HepG2 (cell line): ENCODE results near the gene CD2. TPM values are rescaled to one million over a fixed set of nuclear protein-coding genes. Genes with fewer than 3 reads are reported as not detected.

Experiments
- ATAC-seq: fragments of 200-7000 bp; cut with Tn5 transposase; 3 replicates; pipeline ENCODE4 v1.9.1; 2020; ENCODE audit warnings: mild to moderate bottlenecking, moderate library complexity
- BruUV-seq: library from RNA; stranded (reverse); fragments of 400-500 nt; replicated peaks from 2 replicates; lab custom pipeline; 2021; lab: Mats Ljungman, UMichigan
- CTCF ChIA-PET: fragments of 300-600 bp; formaldehyde crosslinking; extraction: SDS; loops from one replicate; lab custom pipeline; 2021; ENCODE audit warnings: low total read pairs, inconsistent platforms, low intra/inter-chr PET ratio; lab: Yijun Ruan, JAX
- POLR2A ChIA-PET: fragments of 350-600 bp; sonication (Branson Sonifier 250); formaldehyde crosslinking; loops from one replicate; lab custom pipeline; 2020; ENCODE audit warnings: antibody characterized with exemption, inconsistent platforms; lab: Yijun Ruan, JAX
- DNase-seq: peaks from one replicate; pipeline ENCODE4 v3.0.0-alpha.2; 2015; ENCODE audit warnings: low spot score
- FAIRE-seq: peaks from 3 replicates; lab custom pipeline; 2011; peaks lifted over from hg19 to GRCh38; lab: Jason Lieb, UNC
- H2AFZ ChIP-seq: one replicate; pipeline ENCODE4 v1.6.1; 2011; ENCODE audit warnings: low read length, inconsistent platforms
- H3K27ac ChIP-seq: fragments of 300-600 bp; 3 replicates; pipeline ENCODE4 v1.8.0; 2011; ENCODE audit warnings: mixed run types, mild to moderate bottlenecking, mixed read lengths, low read length, inconsistent platforms; ENCODE audit not compliant: insufficient read depth; ENCODE audit errors: extremely low read length
- H3K27me3 ChIP-seq, 2 experiments: fragments of 200-600 bp in 1 of 2; 2 replicates in 1 of 2; 3 replicates in 1 of 2; pipeline versions ENCODE4 v1.6.0 to v1.8.0; 2011; ENCODE audit warnings: low read length in 2 of 2, mild to moderate bottlenecking in 2 of 2, moderate library complexity in 2 of 2, inconsistent platforms in 1 of 2; ENCODE audit not compliant: insufficient read depth in 2 of 2, control insufficient read depth in 1 of 2
- H3K36me3 ChIP-seq, 2 experiments: fragments of 200-600 bp in 1 of 2; replicated peaks in 1 of 2; 2 replicates in 1 of 2; 3 replicates in 1 of 2; pipeline versions ENCODE4 v1.5.1 to v1.8.0; 2011; ENCODE audit warnings: low read length in 2 of 2, inconsistent platforms in 1 of 2; ENCODE audit not compliant: insufficient read depth in 2 of 2, control insufficient read depth in 1 of 2
- H3K4me1 ChIP-seq: 2 replicates; pipeline ENCODE4 v1.5.1; 2012; ENCODE audit warnings: low read length, inconsistent platforms; ENCODE audit not compliant: insufficient read depth
- H3K4me2 ChIP-seq: 2 replicates; pipeline ENCODE4 v1.6.0; 2011; ENCODE audit warnings: low read depth, low read length, inconsistent platforms
- H3K4me3 ChIP-seq, 3 experiments: fragments of 200-600 bp in 1 of 3; sonication (generic), shearing (Covaris generic) in 1 of 3; replicated peaks in 1 of 3; 2 replicates each; pipeline ENCODE4 v1.5.1; 2011 to 2016; ENCODE audit warnings: low read length in 3 of 3, inconsistent platforms in 2 of 3, low read depth in 2 of 3, mild to moderate bottlenecking in 2 of 3, control low read depth in 1 of 3, mixed read lengths in 1 of 3; ENCODE audit not compliant: insufficient read depth in 1 of 3
- H3K79me2 ChIP-seq: one replicate; pipeline ENCODE4 v1.6.1; 2011; ENCODE audit warnings: low read length, inconsistent platforms; ENCODE audit not compliant: insufficient read depth
- H3K9ac ChIP-seq: 2 replicates; pipeline ENCODE4 v1.6.0; 2011; ENCODE audit warnings: mild to moderate bottlenecking, low read depth, low read length, inconsistent platforms; ENCODE audit not compliant: insufficient read depth
- H3K9me3 ChIP-seq: 2 replicates; pipeline ENCODE4 v1.5.1; 2012; ENCODE audit warnings: mild to moderate bottlenecking, low read length
- H4K20me1 ChIP-seq: 2 replicates; pipeline ENCODE4 v1.6.0; 2011; ENCODE audit warnings: inconsistent platforms, mild to moderate bottlenecking, low read length, moderate library complexity; ENCODE audit not compliant: insufficient read depth
- ATRX ChIP-seq: sonication (generic); formaldehyde crosslinking; IDR thresholded peaks from 2 replicates; pipeline ENCODE4 v1.4.0; 2020; ENCODE audit warnings: missing genetic modification reagents, borderline replicate concordance
- MAF1 ChIP-seq: sonication (generic); formaldehyde crosslinking; IDR thresholded peaks from 2 replicates; pipeline ENCODE4 v1.5.0; 2020; ENCODE audit warnings: missing genetic modification reagents, borderline replicate concordance
- NCOR1 ChIP-seq: fragments of 200-600 bp; sonication (generic); IDR thresholded peaks from 2 replicates; pipeline ENCODE4 v1.7.0; 2017; ENCODE audit warnings: antibody characterized with exemption, low read length, borderline replicate concordance
- NFATC3 ChIP-seq: sonication (generic); formaldehyde crosslinking; IDR thresholded peaks from 2 replicates; pipeline ENCODE4 v1.5.1; 2020; ENCODE audit warnings: mild to moderate bottlenecking, missing genetic modification reagents
- RELA ChIP-seq: sonication (generic); formaldehyde crosslinking; IDR thresholded peaks from 2 replicates; pipeline ENCODE4 v1.4.0; 2020; ENCODE audit warnings: missing genetic modification reagents
- SALL1 ChIP-seq: sonication (generic); formaldehyde crosslinking; IDR thresholded peaks from 2 replicates; pipeline ENCODE4 v1.8.0; 2022; ENCODE audit warnings: mild to moderate bottlenecking, missing genetic modification reagents
- TCF12 ChIP-seq, 2 experiments: fragments of 450-650 bp in 1 of 2; sonication (generic) in 1 of 2; formaldehyde crosslinking in 1 of 2; IDR thresholded peaks; 2 replicates each; pipeline versions ENCODE4 v1.6.1 to v1.8.0; 2017 to 2022; ENCODE audit warnings: antibody characterized with exemption in 1 of 2, mild to moderate bottlenecking in 1 of 2, missing genetic modification reagents in 1 of 2, moderate library complexity in 1 of 2
- TOPORS ChIP-seq: sonication (generic); formaldehyde crosslinking; IDR thresholded peaks from 2 replicates; pipeline ENCODE4 v1.8.0; 2023; ENCODE audit warnings: mild to moderate bottlenecking, missing genetic modification reagents
- ZNF562 ChIP-seq: sonication (generic); formaldehyde crosslinking; IDR thresholded peaks from 2 replicates; pipeline ENCODE4 v1.8.0; 2022; ENCODE audit warnings: missing genetic modification reagents, borderline replicate concordance
- ZNF567 ChIP-seq: sonication (generic); formaldehyde crosslinking; IDR thresholded peaks from 2 replicates; pipeline ENCODE4 v1.8.1; 2023; ENCODE audit warnings: mild to moderate bottlenecking, missing genetic modification reagents, borderline replicate concordance
- ZNF577 ChIP-seq: sonication (generic); formaldehyde crosslinking; IDR thresholded peaks from 2 replicates; pipeline ENCODE4 v1.4.0; 2020; ENCODE audit warnings: mild to moderate bottlenecking, low read depth, missing genetic modification reagents, borderline replicate concordance
- ZNF790 ChIP-seq: sonication (generic); formaldehyde crosslinking; IDR thresholded peaks from 2 replicates; pipeline ENCODE4 v1.8.0; 2022; ENCODE audit warnings: missing genetic modification reagents, mild to moderate bottlenecking, borderline replicate concordance
- WGBS: methylation state at CpG from one replicate; pipeline ENCODE4 v1.1.6; 2017; ENCODE audit warnings: low lambda C conversion rate; 5-methylcytosine and 5-hydroxymethylcytosine counted together
- in situ Hi-C: cut with HindIII; loops from 2 replicates; pipeline ENCODE4 v1.10.0; 2017; ENCODE audit warnings: low pct_unique_long_range_greater_than_20kb; ENCODE audit not compliant: extremely low pct_ligation_motif_present
- intact Hi-C: fragments of 100-400 bp; cut with micrococcal nuclease; formaldehyde crosslinking; loops from one replicate; pipeline ENCODE4 v1.10.0; 2022; ENCODE audit not compliant: unreplicated experiment
- polyA plus RNA-seq, 8 experiments: library from polyadenylated mRNA; depleted of rRNA in 3 of 8; stranded (reverse) in 7 of 8; unstranded in 1 of 8; fragments of >200 nt; fragmentation: Illumina TruSeq in 4 of 8; extraction: Trizol in 4 of 8; gene quantifications; 2 replicates each; pipeline versions ENCODE4 v1.2.1 to v1.2.3, GENCODE V29; 2011 to 2016; ENCODE audit warnings: low read depth in 4 of 8, missing spikeins in 1 of 8, mixed read lengths in 1 of 8; ENCODE audit not compliant: insufficient read depth in 1 of 8
- total RNA-seq, 5 experiments: library from RNA; depleted of rRNA; stranded (reverse); fragments of >200 nt; fragmentation: Illumina TruSeq; extraction: Trizol; gene quantifications; 2 replicates each; pipeline ENCODE4 v1.2.3, GENCODE V29; 2016; ENCODE audit warnings: low read depth in 1 of 5
- TF ChIP-seq, protein P1 (sequence below): IDR thresholded peaks from 2 replicates; pipeline ENCODE4 v1.6.1; 2018; ENCODE audit warnings: missing genetic modification reagents
- TF ChIP-seq, protein P2 (sequence below), 2 experiments: sonication (generic) in 1 of 2; formaldehyde crosslinking in 1 of 2; IDR thresholded peaks; 2 replicates each; pipeline versions ENCODE4 v1.4.0 to v1.6.1; 2016 to 2020; ENCODE audit warnings: borderline replicate concordance in 1 of 2, low read depth in 1 of 2, mild to moderate bottlenecking in 1 of 2, missing genetic modification reagents in 1 of 2
- TF ChIP-seq, protein P3 (sequence below): sonication (generic); formaldehyde crosslinking; IDR thresholded peaks from 2 replicates; pipeline ENCODE4 v1.5.1; 2020; ENCODE audit warnings: missing genetic modification reagents, mild to moderate bottlenecking, borderline replicate concordance
- TF ChIP-seq, protein P4 (sequence below): sonication (generic); formaldehyde crosslinking; IDR thresholded peaks from 2 replicates; pipeline ENCODE4 v1.5.0; 2020; ENCODE audit warnings: mild to moderate bottlenecking, low read depth, missing genetic modification reagents, borderline replicate concordance

The CD2 gene
- total and polyA plus RNA-seq, 2 of the 13 experiments (the other 11 are each of a cell fraction or from before 2014, with no cell fraction given) = not detected

DNA sequence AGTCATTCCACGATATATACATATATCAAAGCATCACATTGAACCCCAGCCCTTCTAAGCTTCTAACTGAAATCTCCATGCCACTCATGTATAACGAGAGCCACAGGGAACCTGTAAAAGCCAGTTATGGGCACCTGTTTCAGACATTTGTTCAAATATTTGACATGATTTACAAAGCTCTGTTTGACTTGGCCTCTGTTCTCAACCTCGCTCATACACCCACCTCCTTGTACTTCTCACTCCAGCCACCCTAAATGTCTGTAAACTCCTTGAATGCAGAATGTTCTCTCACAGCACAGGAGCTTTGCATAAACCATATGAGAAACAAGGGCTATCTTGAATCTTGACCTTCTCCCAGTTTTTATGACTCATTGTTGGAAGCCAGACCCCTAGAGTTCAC lies 36.9 kb upstream of the CD2 start:
- FAIRE-seq = no peak
- H3K9me3 ChIP-seq = no peaks in the 10 kb centered on the region
- no peaks in the 10 kb centered on the region for H3K79me2 ChIP-seq
- H3K36me3 ChIP-seq = no peaks in the 10 kb centered on the region
- no peak for DNase-seq
- intact Hi-C loops (no loop called here), in situ Hi-C loops (no loop called here)
- ATAC-seq = no peak
- no peaks in the 10 kb centered on the region for H3K4me1 ChIP-seq
- no peak overlapping the region for H3K4me2 ChIP-seq
- H3K27me3 ChIP-seq = no peaks in the 10 kb centered on the region
- POLR2A ChIA-PET = no interaction called here
- H3K9ac ChIP-seq = no peak overlapping the region
- no TSS peak for BruUV-seq
- H3K27ac ChIP-seq = no peak overlapping the region
- no peaks in the 10 kb centered on the region for H4K20me1 ChIP-seq
- H3K4me3 ChIP-seq = no peak overlapping the region
- CTCF ChIA-PET = no interaction called here
- H2AFZ ChIP-seq = no peak overlapping the region
- 0% methylated on average over 3 of the region's 3 CpGs for WGBS
- no peak for TF ChIP-seq RELA (CRISPR knock-in tag)
- TF ChIP-seq, protein P1, sequence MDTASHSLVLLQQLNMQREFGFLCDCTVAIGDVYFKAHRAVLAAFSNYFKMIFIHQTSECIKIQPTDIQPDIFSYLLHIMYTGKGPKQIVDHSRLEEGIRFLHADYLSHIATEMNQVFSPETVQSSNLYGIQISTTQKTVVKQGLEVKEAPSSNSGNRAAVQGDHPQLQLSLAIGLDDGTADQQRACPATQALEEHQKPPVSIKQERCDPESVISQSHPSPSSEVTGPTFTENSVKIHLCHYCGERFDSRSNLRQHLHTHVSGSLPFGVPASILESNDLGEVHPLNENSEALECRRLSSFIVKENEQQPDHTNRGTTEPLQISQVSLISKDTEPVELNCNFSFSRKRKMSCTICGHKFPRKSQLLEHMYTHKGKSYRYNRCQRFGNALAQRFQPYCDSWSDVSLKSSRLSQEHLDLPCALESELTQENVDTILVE = no peak
- no peak for TF ChIP-seq SALL1 (CRISPR knock-in tag)
- TF ChIP-seq TOPORS (CRISPR knock-in tag) = no peak
- TF ChIP-seq, protein P2, sequence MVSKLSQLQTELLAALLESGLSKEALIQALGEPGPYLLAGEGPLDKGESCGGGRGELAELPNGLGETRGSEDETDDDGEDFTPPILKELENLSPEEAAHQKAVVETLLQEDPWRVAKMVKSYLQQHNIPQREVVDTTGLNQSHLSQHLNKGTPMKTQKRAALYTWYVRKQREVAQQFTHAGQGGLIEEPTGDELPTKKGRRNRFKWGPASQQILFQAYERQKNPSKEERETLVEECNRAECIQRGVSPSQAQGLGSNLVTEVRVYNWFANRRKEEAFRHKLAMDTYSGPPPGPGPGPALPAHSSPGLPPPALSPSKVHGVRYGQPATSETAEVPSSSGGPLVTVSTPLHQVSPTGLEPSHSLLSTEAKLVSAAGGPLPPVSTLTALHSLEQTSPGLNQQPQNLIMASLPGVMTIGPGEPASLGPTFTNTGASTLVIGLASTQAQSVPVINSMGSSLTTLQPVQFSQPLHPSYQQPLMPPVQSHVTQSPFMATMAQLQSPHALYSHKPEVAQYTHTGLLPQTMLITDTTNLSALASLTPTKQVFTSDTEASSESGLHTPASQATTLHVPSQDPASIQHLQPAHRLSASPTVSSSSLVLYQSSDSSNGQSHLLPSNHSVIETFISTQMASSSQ (IDR thresholded peaks at IDR 0.05; ENCODE audit: low read depth) = no peak
- TF ChIP-seq, protein P2 (CRISPR knock-in tag; IDR thresholded peaks at IDR 0.05; ENCODE audit: borderline replicate concordance) = no peak
- no peak for TF ChIP-seq NCOR1
- TF ChIP-seq ZNF567 = no peak
- TF ChIP-seq, protein P3, sequence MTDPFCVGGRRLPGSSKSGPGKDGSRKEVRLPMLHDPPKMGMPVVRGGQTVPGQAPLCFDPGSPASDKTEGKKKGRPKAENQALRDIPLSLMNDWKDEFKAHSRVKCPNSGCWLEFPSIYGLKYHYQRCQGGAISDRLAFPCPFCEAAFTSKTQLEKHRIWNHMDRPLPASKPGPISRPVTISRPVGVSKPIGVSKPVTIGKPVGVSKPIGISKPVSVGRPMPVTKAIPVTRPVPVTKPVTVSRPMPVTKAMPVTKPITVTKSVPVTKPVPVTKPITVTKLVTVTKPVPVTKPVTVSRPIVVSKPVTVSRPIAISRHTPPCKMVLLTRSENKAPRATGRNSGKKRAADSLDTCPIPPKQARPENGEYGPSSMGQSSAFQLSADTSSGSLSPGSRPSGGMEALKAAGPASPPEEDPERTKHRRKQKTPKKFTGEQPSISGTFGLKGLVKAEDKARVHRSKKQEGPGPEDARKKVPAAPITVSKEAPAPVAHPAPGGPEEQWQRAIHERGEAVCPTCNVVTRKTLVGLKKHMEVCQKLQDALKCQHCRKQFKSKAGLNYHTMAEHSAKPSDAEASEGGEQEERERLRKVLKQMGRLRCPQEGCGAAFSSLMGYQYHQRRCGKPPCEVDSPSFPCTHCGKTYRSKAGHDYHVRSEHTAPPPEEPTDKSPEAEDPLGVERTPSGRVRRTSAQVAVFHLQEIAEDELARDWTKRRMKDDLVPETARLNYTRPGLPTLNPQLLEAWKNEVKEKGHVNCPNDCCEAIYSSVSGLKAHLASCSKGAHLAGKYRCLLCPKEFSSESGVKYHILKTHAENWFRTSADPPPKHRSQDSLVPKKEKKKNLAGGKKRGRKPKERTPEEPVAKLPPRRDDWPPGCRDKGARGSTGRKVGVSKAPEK (CRISPR knock-in tag) = no peak
- no peak for TF ChIP-seq NFATC3 (CRISPR knock-in tag)
- TF ChIP-seq ZNF577 (CRISPR knock-in tag) = no peak
- TF ChIP-seq TCF12 (IDR thresholded peaks at IDR 0.05) = no peak
- no peak for TF ChIP-seq TCF12 (CRISPR knock-in tag; IDR thresholded peaks at IDR 0.05)
- TF ChIP-seq ATRX (CRISPR knock-in tag) = no peak
- no peak for TF ChIP-seq ZNF562 (CRISPR knock-in tag)
- no peak for TF ChIP-seq MAF1 (CRISPR knock-in tag)
- no peak for TF ChIP-seq ZNF790 (CRISPR knock-in tag)
- TF ChIP-seq, protein P4, sequence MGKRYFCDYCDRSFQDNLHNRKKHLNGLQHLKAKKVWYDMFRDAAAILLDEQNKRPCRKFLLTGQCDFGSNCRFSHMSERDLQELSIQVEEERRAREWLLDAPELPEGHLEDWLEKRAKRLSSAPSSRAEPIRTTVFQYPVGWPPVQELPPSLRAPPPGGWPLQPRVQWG (CRISPR knock-in tag) = no peak
